ENCODE measurements around the gene ANO9.
"Not testable (repeated sequence)": the region's sequence is repeated elsewhere in the genome, so short reads cannot be mapped to it uniquely, and the experiment has no call there.

The ANO9 gene

GRCh38 chr11:471468-472145 is 29.8 kb upstream of the ANO9 start:
- DNase-seq (ENCODE audit: low read depth in 2 of 2): no peak

GRCh38 chr11:469684-470560 is 28.1 kb upstream of the ANO9 start:
- DNase-seq (ENCODE audit: low read depth in 2 of 2): no peak

GRCh38 chr11:469026-469683 is 27.3 kb upstream of the ANO9 start:
- not testable (repeated sequence) for DNase-seq (ENCODE audit: low read depth in 2 of 2)

- DNase-seq (ENCODE audit: low read depth in 2 of 2): no peak
These were observed 26.7 kb upstream of the ANO9 start for GRCh38 chr11:468493-468892.

GRCh38 chr11:468036-468435 is 26.2 kb upstream of the ANO9 start:
- no peak for DNase-seq (ENCODE audit: low read depth in 2 of 2)

GRCh38 chr11:465896-466530 is 24.2 kb upstream of the ANO9 start:
- DNase-seq (ENCODE audit: low read depth in 2 of 2): no peak

GRCh38 chr11:464316-464715 is 22.5 kb upstream of the ANO9 start:
- DNase-seq (ENCODE audit: low read depth in 2 of 2): no peak

- no peak for DNase-seq (ENCODE audit: low read depth in 2 of 2)
These were observed 20.5 kb upstream of the ANO9 start for GRCh38 chr11:462107-462890.

- no peak for DNase-seq (ENCODE audit: low read depth in 2 of 2)
These were observed 19.8 kb upstream of the ANO9 start for GRCh38 chr11:461626-462025.

- DNase-seq (ENCODE audit: low read depth in 2 of 2): no peak
These were observed 18.8 kb upstream of the ANO9 start for GRCh38 chr11:460331-461199.

- no peak for DNase-seq (ENCODE audit: low read depth in 2 of 2)
These were observed 17.9 kb upstream of the ANO9 start for GRCh38 chr11:459511-460220.

GRCh38 chr11:457111-457760 is 15.4 kb upstream of the ANO9 start:
- no peak for DNase-seq (ENCODE audit: low read depth in 2 of 2)

- peak in 1 of 2 experiments; percentile 39 for DNase-seq (ENCODE audit: low read depth in 2 of 2)
These were observed 14.7 kb upstream of the ANO9 start for GRCh38 chr11:456533-456932.

- DNase-seq (ENCODE audit: low read depth in 2 of 2): no peak
These were observed 13.8 kb upstream of the ANO9 start for GRCh38 chr11:455566-456147.

- DNase-seq (ENCODE audit: low read depth in 2 of 2): no peak
These were observed 13.2 kb upstream of the ANO9 start for GRCh38 chr11:454801-455565.

- DNase-seq (ENCODE audit: low read depth in 2 of 2): no peak
These were observed 12.2 kb upstream of the ANO9 start for GRCh38 chr11:454043-454442.

GRCh38 chr11:453564-453963 is 11.8 kb upstream of the ANO9 start:
- no peak for DNase-seq (ENCODE audit: low read depth in 2 of 2)

- no peak for DNase-seq (ENCODE audit: low read depth in 2 of 2)
These were observed 11.2 kb upstream of the ANO9 start for GRCh38 chr11:452916-453527.

All from stimulated activated CD4-positive, alpha-beta T cell treated with anti-CD3 and anti-CD28 coated beads, Interleukin-12 subunit alpha, Interleukin-12 subunit beta, amount 100 ng/mL, for 24 hours (primary cell).